Epithelial cell of esophagus (primary cell): ENCODE results near the gene RTEL1.

Source experiments
- DNase-seq: peaks from one replicate; pipeline ENCODE4 v3.0.0; 2010; ENCODE audit warnings: low read depth
- H3K4me3 ChIP-seq: 2 replicates; pipeline ENCODE4 v1.5.1; 2011; ENCODE audit warnings: mild to moderate bottlenecking, low read length, control low read depth
- CTCF ChIP-seq: IDR thresholded peaks from 2 replicates; pipeline ENCODE4 v1.5.1; 2011; ENCODE audit warnings: low read depth, mild to moderate bottlenecking, low read length, control low read depth, inconsistent platforms; ENCODE audit not compliant: insufficient read depth; ENCODE audit errors: missing control alignments

The RTEL1 gene

GRCh38 chr20:63703976-63704748 is 46.0 kb downstream of the RTEL1 start:
- DNase-seq, result no peak
- H3K4me3 ChIP-seq, result no peak overlapping the region
- TF ChIP-seq CTCF, result no peak

DNA sequence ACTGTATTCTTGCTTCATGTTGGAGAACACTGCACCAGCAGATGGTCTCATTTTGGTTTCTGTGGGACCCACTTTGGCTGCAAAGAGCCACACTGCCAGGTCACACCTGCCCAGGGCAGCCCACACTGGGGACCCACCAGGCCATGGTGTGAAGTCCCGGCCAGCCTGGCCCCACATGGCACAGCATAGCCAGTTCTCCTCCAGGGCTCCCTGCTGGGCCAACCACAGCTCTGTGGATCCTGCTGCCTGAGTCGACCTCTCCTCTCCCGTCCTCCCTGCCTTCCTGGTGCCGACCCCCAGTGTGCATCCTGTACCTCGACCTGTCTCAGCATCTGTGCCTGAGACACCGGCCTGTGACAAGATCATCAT is 46.6 kb downstream of the RTEL1 start:
- TF ChIP-seq CTCF, result no peak
- no peak for DNase-seq
- no peak overlapping the region for H3K4me3 ChIP-seq

- no peak for DNase-seq
- TF ChIP-seq CTCF, result no peak
Measured at GRCh38 chr20:63705232-63706026, 47.3 kb downstream of the RTEL1 start.

GRCh38 chr20:63706027-63706695 is 48.0 kb downstream of the RTEL1 start:
- no peak for TF ChIP-seq CTCF
- no peak for DNase-seq
- peak overlapping the region; percentile 74 for H3K4me3 ChIP-seq

More at GRCh38 chr20:63705232-63706026, 47.3 kb downstream of the RTEL1 start:
- H3K4me3 ChIP-seq, result no peak overlapping the region

- peak overlapping the region; percentile 74 for H3K4me3 ChIP-seq
- TF ChIP-seq CTCF, result peak; percentile 60
- peak; percentile 77 for DNase-seq
Measured at GRCh38 chr20:63706852-63707557, 48.9 kb downstream of the RTEL1 start.

DNA sequence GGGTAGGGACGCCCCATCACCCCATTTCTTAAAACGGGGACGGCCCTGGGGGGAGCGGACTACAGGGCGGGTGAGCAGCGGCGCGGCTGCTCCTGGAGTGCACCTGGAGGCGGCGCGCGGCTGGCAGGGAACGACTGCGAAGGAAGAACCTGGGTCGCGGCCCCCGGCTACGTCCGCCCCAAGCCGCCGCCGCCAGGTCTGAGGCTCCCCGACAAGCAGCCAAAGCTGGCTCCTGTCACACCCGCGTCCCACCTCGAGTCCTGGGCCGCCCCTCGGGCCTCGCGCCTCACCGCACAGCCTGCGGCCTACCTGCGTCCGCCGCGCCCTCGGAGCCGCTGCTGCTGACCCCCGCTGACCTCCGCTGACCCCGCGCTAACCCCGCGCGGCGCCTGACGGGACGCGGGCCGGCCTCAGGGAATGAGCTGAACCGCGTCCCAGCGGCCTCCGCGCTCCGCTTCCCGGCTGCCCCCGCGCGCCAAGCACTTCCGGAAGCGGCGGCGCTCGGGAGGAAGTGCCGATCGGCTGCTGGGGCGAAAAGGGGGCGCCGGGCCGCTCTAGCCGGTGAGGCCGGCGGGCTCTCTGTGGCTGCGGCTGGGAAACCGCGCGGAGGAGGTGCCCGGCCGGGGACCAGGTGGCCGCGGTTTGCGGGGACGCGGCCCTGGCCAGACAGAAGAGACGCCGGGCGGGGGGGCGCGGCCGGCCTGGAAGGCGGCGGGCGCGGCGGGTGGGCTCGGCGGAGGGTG is 49.6 kb downstream of the RTEL1 start, which contains the start of the genes ARFRP1 and ZGPAT:
Gene ARFRP1, minus strand, starts transcription at position 419 of the 743 bp plus-strand sequence. CDS start 885 bp downstream, outside the sequence.
Gene ZGPAT, plus strand, starts transcription at position 482 of the 743 bp plus-strand sequence. CDS start 542 bp downstream, outside the sequence.
- TF ChIP-seq CTCF, result no peak
- DNase-seq, result peak; percentile 88

More for the DNA sequence above, 49.6 kb downstream of the RTEL1 start, which contains the start of the genes ARFRP1 and ZGPAT:
- peak within 1 kb of the TSS; percentile 74 for H3K4me3 ChIP-seq
